Effector memory CD8-positive, alpha-beta T cell (primary cell): ENCODE measurements around the gene TSKU.
A peak's percentile ranks its signal among the peaks of the same experiment; 100 is the strongest.

Experiments used
- ATAC-seq: fragments of 150-1000 bp; cut with Tn5 transposase; replicated peaks from 2 replicates; pipeline ENCODE4 v1.10.0; 2021; ENCODE audit warnings: mild to moderate bottlenecking, moderate library complexity
- DNase-seq, 3 experiments: peaks; one replicate each; pipeline ENCODE4 v3.0.0; 2021
- H3K27ac Mint-ChIP-seq, 2 donors: one replicate each; pipeline ENCODE4 v1.8.0; 2022; ENCODE audit warnings: mild to moderate bottlenecking in 2 of 2, mixed read lengths in 2 of 2, moderate library complexity in 2 of 2
- H3K27me3 Mint-ChIP-seq, 2 donors: one replicate each; pipeline ENCODE4 v1.8.0; 2022; ENCODE audit warnings: mixed read lengths in 2 of 2
- H3K36me3 Mint-ChIP-seq: one replicate; pipeline ENCODE4 v1.8.0; 2022; ENCODE audit warnings: mild to moderate bottlenecking, moderate library complexity, mixed read lengths; ENCODE audit not compliant: insufficient read depth
- H3K4me1 Mint-ChIP-seq, 2 donors: one replicate each; pipeline ENCODE4 v1.8.0; 2022; ENCODE audit warnings: low read depth in 2 of 2, mixed read lengths in 2 of 2
- H3K4me3 Mint-ChIP-seq, 2 donors: one replicate each; pipeline ENCODE4 v1.8.0; 2022; ENCODE audit warnings: mild to moderate bottlenecking in 2 of 2, mixed read lengths in 2 of 2, moderate library complexity in 2 of 2
- H3K9me3 Mint-ChIP-seq, 2 donors: one replicate each; pipeline ENCODE4 v1.8.0; 2022; ENCODE audit warnings: mixed read lengths in 2 of 2

Gene TSKU

DNA sequence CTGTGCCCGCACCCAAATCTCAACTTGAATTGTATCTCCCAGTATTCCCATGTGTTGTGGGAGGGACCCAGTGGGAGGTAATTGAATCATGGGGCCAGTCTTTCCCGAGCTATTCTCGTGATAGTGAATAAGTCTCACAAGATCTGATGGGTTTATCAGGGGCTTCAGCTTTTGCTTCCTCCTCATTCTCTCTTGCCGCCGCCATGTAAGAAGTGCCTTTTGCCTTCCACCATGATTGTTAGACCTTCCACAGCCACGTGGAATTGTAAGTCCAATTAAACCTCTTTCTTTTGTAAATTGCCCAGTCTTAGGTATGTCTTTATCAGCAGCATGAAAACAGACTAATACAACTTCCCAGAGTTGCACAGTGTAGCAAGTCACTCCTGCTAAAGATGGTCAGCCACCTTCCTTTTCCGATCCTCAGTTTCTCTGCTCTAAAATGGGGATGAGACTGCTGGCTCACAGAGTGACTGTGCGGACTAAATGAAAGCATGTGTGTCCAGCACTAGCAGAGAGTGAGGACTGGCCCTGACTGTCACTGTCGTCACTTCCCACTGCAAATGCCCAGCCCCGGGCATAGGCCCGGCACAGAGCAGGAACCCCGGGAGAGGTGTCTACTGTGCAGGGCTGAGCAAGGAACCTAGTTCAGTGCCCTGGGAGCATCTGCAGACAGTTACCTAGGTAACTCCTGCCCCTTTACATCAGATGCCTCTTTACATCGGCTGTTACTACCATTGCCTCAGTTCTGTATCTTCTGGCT lies 9.5 kb downstream of the TSKU start:
- no peaks in the 10 kb centered on the region for H3K9me3 Mint-ChIP-seq

DNA sequence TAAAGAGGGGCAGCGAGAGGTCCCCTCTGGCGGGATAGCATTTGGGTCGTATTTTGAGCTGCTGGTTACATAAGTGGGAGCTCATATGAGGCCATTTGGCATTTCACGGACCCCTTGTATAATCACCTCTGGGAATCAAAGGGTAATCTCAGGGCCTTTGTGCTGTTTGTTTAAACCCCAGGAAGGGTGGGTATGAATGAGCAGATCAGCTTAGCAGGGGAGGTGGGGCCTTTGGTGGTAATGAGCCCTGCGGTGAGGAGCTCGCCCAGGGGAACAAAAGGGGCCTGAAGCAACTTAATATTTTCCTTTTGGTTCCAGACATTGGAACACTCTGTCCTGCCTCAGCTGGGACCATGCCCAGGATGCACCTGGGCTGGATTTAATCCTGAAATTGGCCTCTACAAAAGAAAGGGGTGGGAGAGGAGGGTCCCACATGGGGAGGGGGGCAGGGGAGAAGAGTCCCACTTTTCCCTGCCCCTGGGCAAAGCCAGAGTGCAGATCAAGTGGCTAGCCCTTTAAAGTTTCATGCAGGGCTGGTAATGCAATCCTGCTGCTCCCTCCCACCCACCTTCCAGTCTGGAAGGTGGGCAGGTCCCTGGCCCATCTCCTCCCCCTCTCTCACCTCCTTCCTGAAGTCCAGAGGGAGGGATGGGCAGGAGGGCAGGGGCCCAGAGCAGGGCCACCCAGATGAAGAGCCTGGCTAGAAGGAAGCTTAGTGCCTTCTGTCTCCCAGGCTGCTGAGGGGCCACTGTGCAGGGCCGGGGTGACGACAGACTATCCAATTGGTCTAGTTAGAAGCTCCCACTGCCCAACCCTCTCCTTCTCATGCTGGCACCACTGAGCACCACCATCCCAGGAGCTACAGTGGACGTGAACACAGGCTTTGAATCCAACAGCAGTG lies 10.5 kb downstream of the TSKU start:
- H3K9me3 Mint-ChIP-seq: no peaks in the 10 kb centered on the region
- no peaks in the 10 kb centered on the region for H3K27me3 Mint-ChIP-seq
- no peak overlapping the region for H3K4me3 Mint-ChIP-seq
- H3K27ac Mint-ChIP-seq: no peak overlapping the region
- H3K4me1 Mint-ChIP-seq: peaks cover 0 to 2% of the 10 kb centered on the region in 2 donors
- H3K36me3 Mint-ChIP-seq: no peaks in the 10 kb centered on the region
- DNase-seq (no peak), ATAC-seq (no peak)

More for the DNA sequence above, 9.5 kb downstream of the TSKU start:
- Mint-ChIP-seq H3K36me3 (no peaks in the 10 kb centered on the region), H3K4me1 (no peaks in the 10 kb centered on the region), H3K27ac (no peak overlapping the region), H3K27me3 (no peaks in the 10 kb centered on the region), H3K4me3 (no peak overlapping the region)
- ATAC-seq: no peak
- no peak for DNase-seq

DNA sequence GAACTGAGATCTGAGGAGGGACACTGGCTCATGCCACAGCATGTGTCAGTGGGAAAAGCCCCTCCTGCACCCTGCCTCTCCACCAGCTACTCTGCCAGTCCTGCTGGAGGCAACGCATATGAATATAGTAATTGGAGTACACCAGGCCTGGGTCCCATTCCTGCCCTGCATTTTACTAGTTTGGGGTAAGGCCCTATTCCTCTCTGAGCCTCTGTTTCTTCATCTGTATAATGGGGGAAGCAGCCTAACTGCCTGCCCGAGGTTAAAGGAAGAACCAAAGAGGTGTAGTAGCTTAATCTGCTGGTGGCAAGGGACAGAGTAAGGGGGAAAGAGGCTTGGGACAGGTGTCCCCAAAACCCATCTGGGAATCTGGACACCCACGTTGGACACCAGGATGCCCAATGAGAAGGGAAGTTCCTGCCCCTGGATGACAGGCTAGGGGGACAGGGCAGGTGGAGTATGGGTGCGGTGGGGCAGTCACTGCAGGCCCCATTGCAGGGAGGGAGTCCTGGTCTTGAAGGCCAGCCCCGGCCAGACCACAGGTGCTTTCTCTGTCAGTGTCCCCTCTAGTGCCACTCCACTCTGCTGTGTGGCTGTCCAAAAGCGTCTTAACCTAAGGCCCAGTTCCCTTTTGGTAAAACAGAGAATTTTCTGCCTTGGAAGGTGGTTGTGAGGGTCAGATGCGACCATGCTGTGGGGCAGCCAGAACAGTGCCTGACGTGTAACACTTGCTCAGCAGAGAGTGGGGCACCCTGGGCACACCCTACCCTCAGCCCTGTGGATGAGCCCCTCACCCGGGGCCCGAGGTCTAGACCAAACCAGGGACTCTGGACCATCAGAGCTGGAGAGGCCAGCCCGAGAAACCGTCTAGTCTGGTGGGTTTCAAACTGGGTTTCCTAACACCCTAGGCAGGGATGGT lies 11.5 kb downstream of the TSKU start:
- ATAC-seq (no peak), DNase-seq (no peak)
- Mint-ChIP-seq H3K27me3 (no peaks in the 10 kb centered on the region), H3K4me1 (peaks cover 0 to 6% of the 10 kb centered on the region in 2 donors), H3K4me3 (no peak overlapping the region), H3K9me3 (no peaks in the 10 kb centered on the region), H3K36me3 (no peaks in the 10 kb centered on the region), H3K27ac (no peak overlapping the region)

DNA sequence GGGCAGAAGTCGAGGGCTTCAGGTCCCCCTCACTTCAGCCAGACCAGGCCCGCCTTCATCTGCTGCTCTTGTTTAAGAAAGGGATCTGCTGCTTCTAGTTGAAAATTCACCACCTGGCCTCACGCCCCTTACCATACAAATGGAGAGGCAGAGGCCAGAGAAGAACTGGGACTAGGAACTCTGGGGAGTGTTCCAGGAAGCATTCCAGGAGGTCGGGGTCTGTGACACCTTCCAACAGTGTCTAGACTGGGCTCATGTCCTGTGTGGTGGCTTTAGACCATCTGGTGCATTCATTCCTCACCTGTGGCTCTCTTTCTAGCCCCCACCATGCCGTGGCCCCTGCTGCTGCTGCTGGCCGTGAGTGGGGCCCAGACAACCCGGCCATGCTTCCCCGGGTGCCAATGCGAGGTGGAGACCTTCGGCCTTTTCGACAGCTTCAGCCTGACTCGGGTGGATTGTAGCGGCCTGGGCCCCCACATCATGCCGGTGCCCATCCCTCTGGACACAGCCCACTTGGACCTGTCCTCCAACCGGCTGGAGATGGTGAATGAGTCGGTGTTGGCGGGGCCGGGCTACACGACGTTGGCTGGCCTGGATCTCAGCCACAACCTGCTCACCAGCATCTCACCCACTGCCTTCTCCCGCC lies 12.3 kb downstream of the TSKU start:
- DNase-seq: no peak
- no peaks in the 10 kb centered on the region for H3K36me3 Mint-ChIP-seq
- no peaks in the 10 kb centered on the region for H3K27me3 Mint-ChIP-seq
- H3K4me1 Mint-ChIP-seq: peaks cover 1 to 10% of the 10 kb centered on the region in 2 donors
- no peaks in the 10 kb centered on the region for H3K9me3 Mint-ChIP-seq
- no peak for ATAC-seq
- H3K4me3 Mint-ChIP-seq: no peak overlapping the region
- no peak overlapping the region for H3K27ac Mint-ChIP-seq

DNA sequence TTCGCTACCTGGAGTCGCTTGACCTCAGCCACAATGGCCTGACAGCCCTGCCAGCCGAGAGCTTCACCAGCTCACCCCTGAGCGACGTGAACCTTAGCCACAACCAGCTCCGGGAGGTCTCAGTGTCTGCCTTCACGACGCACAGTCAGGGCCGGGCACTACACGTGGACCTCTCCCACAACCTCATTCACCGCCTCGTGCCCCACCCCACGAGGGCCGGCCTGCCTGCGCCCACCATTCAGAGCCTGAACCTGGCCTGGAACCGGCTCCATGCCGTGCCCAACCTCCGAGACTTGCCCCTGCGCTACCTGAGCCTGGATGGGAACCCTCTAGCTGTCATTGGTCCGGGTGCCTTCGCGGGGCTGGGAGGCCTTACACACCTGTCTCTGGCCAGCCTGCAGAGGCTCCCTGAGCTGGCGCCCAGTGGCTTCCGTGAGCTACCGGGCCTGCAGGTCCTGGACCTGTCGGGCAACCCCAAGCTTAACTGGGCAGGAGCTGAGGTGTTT lies 12.8 kb downstream of the TSKU start:
- Mint-ChIP-seq H3K9me3 (no peaks in the 10 kb centered on the region), H3K4me1 (peaks cover 1 to 10% of the 10 kb centered on the region in 2 donors), H3K27me3 (no peaks in the 10 kb centered on the region), H3K36me3 (no peaks in the 10 kb centered on the region), H3K4me3 (no peak overlapping the region), H3K27ac (no peak overlapping the region)
- ATAC-seq (no peak), DNase-seq (no peak)

DNA sequence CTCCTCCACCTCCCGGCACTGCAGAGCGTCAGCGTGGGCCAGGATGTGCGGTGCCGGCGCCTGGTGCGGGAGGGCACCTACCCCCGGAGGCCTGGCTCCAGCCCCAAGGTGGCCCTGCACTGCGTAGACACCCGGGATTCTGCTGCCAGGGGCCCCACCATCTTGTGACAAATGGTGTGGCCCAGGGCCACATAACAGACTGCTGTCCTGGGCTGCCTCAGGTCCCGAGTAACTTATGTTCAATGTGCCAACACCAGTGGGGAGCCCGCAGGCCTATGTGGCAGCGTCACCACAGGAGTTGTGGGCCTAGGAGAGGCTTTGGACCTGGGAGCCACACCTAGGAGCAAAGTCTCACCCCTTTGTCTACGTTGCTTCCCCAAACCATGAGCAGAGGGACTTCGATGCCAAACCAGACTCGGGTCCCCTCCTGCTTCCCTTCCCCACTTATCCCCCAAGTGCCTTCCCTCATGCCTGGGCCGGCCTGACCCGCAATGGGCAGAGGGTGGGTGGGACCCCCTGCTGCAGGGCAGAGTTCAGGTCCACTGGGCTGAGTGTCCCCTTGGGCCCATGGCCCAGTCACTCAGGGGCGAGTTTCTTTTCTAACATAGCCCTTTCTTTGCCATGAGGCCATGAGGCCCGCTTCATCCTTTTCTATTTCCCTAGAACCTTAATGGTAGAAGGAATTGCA lies 13.5 kb downstream of the TSKU start:
- ATAC-seq: no peak
- Mint-ChIP-seq H3K4me3 (no peak overlapping the region), H3K27ac (no peak overlapping the region), H3K9me3 (no peaks in the 10 kb centered on the region), H3K27me3 (no peaks in the 10 kb centered on the region), H3K4me1 (peaks cover 1 to 10% of the 10 kb centered on the region in 2 donors), H3K36me3 (no peaks in the 10 kb centered on the region)
- DNase-seq: no peak

DNA sequence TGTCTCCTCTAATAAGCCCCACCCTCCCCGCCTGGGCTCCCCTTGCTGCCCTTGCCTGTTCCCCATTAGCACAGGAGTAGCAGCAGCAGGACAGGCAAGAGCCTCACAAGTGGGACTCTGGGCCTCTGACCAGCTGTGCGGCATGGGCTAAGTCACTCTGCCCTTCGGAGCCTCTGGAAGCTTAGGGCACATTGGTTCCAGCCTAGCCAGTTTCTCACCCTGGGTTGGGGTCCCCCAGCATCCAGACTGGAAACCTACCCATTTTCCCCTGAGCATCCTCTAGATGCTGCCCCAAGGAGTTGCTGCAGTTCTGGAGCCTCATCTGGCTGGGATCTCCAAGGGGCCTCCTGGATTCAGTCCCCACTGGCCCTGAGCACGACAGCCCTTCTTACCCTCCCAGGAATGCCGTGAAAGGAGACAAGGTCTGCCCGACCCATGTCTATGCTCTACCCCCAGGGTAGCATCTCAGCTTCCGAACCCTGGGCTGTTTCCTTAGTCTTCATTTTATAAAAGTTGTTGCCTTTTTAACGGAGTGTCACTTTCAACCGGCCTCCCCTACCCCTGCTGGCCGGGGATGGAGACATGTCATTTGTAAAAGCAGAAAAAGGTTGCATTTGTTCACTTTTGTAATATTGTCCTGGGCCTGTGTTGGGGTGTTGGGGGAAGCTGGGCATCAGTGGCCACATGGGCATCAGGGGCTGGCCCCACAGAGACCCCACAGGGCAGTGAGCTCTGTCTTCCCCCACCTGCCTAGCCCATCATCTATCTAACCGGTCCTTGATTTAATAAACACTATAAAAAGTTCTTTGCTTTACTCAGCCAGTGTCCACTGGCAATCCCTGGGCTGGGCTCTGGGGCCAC lies 14.4 kb downstream of the TSKU start:
- no peaks in the 10 kb centered on the region for H3K9me3 Mint-ChIP-seq
- no peaks in the 10 kb centered on the region for H3K27me3 Mint-ChIP-seq
- no peaks in the 10 kb centered on the region for H3K36me3 Mint-ChIP-seq
- H3K27ac Mint-ChIP-seq: peak overlapping the region in 1 of 2 donors; percentile 47
- peaks cover 1 to 10% of the 10 kb centered on the region in 2 donors for H3K4me1 Mint-ChIP-seq
- ATAC-seq: no peak
- no peak for DNase-seq
- no peak overlapping the region for H3K4me3 Mint-ChIP-seq

DNA sequence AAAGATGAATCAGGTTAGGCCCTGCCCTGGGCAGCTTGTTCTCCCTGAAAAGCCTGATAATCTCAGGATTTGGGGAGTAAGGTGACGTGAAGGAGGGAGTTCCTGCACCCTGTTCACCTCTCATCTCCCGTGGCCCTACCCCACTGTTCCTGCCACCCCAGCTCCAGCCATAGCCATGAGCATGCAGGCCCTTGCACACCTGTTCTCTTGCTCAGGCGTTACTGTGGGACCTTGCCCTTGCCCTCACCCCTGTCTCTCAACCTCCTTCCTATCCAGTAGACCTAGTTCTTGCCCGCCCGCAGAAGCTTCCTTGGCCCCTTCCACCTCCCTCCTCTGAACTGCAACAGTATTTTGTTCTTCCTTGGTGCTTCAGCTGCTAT lies 15.0 kb downstream of the TSKU start:
- peak overlapping the region in 1 of 2 donors; percentile 59 for H3K4me3 Mint-ChIP-seq
- peaks cover 1 to 10% of the 10 kb centered on the region in 2 donors for H3K4me1 Mint-ChIP-seq
- peaks cover under 1 to 5% of the 10 kb centered on the region in 2 donors for H3K27me3 Mint-ChIP-seq
- no peak for DNase-seq
- H3K27ac Mint-ChIP-seq: peak overlapping the region in 1 of 2 donors; percentile 47
- ATAC-seq: no peak
- H3K36me3 Mint-ChIP-seq: no peaks in the 10 kb centered on the region
- H3K9me3 Mint-ChIP-seq: no peaks in the 10 kb centered on the region

DNA sequence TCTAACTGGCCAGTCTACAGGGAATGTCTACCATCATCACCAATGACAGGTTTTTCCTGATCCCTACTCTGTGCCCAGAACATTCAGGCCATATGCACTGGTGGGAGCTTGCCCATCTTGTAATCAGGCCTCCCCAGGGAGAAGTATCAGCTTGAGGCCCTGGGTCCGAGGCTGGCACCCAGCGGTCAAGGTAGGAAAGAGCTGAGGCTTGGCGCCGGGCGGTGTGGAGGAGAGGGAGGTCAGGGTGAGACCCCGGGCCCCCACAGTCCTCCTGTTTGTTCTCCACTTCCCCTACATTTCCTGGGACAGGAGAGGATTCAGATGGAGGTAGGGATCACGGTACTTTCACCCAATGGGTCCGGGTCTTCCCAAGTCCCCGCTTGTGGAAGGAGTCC lies 15.5 kb downstream of the TSKU start:
- DNase-seq (no peak), ATAC-seq (no peak)
- Mint-ChIP-seq H3K4me3 (peak overlapping the region; percentile 59 to 65), H3K36me3 (no peaks in the 10 kb centered on the region), H3K4me1 (peaks cover 1 to 10% of the 10 kb centered on the region in 2 donors), H3K27me3 (peaks cover 5 to 10% of the 10 kb centered on the region in 2 donors), H3K9me3 (no peaks in the 10 kb centered on the region), H3K27ac (no peak overlapping the region)

DNA sequence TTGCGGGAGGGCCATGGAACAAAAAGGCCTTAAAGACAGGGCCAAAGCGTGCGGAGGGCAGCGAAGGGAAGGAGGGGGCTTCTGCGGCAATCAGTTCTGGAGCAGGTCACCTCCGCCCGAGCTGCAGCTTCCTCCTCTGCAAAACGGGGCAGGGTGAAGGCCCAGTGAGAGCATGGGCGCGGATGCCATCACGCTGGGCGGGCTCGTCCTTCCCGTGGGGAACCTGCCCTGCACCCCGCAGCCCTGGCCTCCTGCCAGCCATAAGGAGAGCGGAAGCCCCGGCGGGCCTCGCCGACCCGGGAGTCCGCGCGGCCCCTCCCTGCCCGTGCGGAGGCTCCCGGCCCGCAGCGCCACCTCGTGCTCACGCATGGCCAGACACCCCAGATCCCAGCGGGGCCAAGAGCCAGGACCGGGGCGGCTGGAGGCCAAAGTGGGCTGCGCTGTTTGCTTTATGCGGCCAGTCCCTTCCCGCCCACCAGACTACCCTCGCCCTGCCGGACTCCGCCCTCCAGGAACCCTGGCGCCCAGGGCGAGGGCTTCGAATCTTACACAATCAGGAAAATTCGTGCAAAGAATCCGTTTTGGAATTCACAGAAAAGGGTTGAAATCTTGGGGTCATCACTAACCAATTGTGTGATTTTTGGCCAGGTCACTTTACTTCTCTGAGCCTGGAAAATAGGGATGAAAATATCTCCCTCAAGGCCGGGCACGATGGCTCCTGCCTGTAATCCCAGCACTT lies 16.1 kb downstream of the TSKU start:
- peaks cover 11 to 15% of the 10 kb centered on the region in 2 donors for H3K27me3 Mint-ChIP-seq
- DNase-seq (peak; percentile 73 to 77 (median 74)), ATAC-seq (peak; percentile 93)
- peaks cover 1 to 10% of the 10 kb centered on the region in 2 donors for H3K4me1 Mint-ChIP-seq
- H3K9me3 Mint-ChIP-seq: no peaks in the 10 kb centered on the region
- peak overlapping the region; percentile 59 to 65 for H3K4me3 Mint-ChIP-seq
- H3K27ac Mint-ChIP-seq: no peak overlapping the region
- H3K36me3 Mint-ChIP-seq: no peaks in the 10 kb centered on the region
